ENCODE data around the gene DSCAML1. TPM values are rescaled to one million over a fixed set of nuclear protein-coding genes. Genes with fewer than 3 reads are reported as not detected.

DSCAML1 gene
- total RNA-seq, 2 experiments from 2014 or later, result 0.42 to 1.4 TPM

- CTCF ChIA-PET, result no interaction called here
- Mint-ChIP-seq H3K27ac (no peak overlapping the region), H3K27me3 (peaks cover 8% of the 10 kb centered on the region), H3K4me3 (no peak overlapping the region), H3K4me1 (no peaks in the 10 kb centered on the region), H3K36me3 (no peaks in the 10 kb centered on the region), H3K9me3 (ENCODE audit: low read depth) (no peaks in the 10 kb centered on the region)
- ATAC-seq (no peak), DNase-seq (no peak)
Measured at GRCh38 chr11:117687776-117688175, 109.2 kb downstream of the DSCAML1 start.

DNA sequence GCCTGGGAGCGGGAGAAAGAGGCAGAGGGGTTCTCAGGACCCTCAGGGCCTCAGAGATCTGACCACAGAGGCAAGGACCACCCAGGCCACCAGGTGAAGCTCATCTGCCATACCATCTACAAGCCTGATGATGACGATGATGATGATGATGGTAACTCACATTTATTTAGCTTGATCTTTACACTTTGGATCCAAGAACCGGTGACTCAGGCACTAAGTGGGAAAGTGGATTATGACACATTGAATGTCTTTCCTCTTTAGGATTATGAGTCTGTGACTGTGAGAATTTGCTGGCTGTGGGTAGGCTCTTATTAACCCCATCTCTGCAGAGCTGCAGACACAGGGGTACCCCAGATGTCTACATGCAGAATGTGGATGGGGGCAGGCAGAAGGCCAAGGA, 110.3 kb downstream of the DSCAML1 start:
- no peak for DNase-seq
- Mint-ChIP-seq H3K27me3 (no peaks in the 10 kb centered on the region), H3K4me1 (no peaks in the 10 kb centered on the region), H3K36me3 (no peaks in the 10 kb centered on the region), H3K4me3 (no peak overlapping the region), H3K9me3 (ENCODE audit: low read depth) (no peaks in the 10 kb centered on the region), H3K27ac (no peak overlapping the region)
- CTCF ChIA-PET, result no interaction called here
- no peak for ATAC-seq

DNA sequence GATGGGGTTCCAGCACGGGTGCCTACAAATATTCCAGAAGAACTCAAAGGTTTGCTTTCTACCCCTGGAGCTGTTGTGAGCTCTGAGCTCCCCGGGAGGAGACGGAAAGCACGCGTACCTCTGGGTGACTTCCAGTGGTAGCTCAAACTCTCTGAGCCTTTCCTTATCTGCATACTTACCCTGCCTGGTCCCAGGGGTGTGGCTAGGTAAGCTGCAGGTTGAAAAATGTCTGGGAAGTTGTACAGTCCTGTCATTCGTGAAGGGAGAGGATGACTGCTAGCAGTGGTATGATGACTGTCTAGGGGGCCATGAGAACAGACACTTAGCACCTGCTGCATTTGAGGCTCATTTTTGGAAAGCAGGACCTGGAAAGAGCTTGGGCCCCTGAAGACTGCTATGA, 111.5 kb downstream of the DSCAML1 start:
- no peak for DNase-seq
- Mint-ChIP-seq H3K36me3 (no peaks in the 10 kb centered on the region), H3K4me1 (no peaks in the 10 kb centered on the region), H3K27ac (no peak overlapping the region), H3K9me3 (ENCODE audit: low read depth) (no peaks in the 10 kb centered on the region), H3K27me3 (no peaks in the 10 kb centered on the region), H3K4me3 (no peak overlapping the region)
- no peak for ATAC-seq
- CTCF ChIA-PET, result no interaction called here

GRCh38 chr11:117684731-117685130, 112.3 kb downstream of the DSCAML1 start:
- H3K27ac Mint-ChIP-seq, result no peak overlapping the region
- no peaks in the 10 kb centered on the region for H3K36me3 Mint-ChIP-seq
- H3K9me3 Mint-ChIP-seq (ENCODE audit: low read depth), result no peaks in the 10 kb centered on the region
- H3K4me3 Mint-ChIP-seq, result no peak overlapping the region
- H3K4me1 Mint-ChIP-seq, result no peaks in the 10 kb centered on the region
- ATAC-seq (no peak), DNase-seq (no peak)
- no peaks in the 10 kb centered on the region for H3K27me3 Mint-ChIP-seq
- CTCF ChIA-PET, result no interaction called here

GRCh38 chr11:117684111-117684510, 112.9 kb downstream of the DSCAML1 start:
- H3K9me3 Mint-ChIP-seq (ENCODE audit: low read depth), result no peaks in the 10 kb centered on the region
- CTCF ChIA-PET, result no interaction called here
- ATAC-seq (no peak), DNase-seq (no peak)
- no peaks in the 10 kb centered on the region for H3K36me3 Mint-ChIP-seq
- no peak overlapping the region for H3K27ac Mint-ChIP-seq
- H3K4me1 Mint-ChIP-seq, result no peaks in the 10 kb centered on the region
- H3K27me3 Mint-ChIP-seq, result no peaks in the 10 kb centered on the region
- H3K4me3 Mint-ChIP-seq, result no peak overlapping the region

DNA sequence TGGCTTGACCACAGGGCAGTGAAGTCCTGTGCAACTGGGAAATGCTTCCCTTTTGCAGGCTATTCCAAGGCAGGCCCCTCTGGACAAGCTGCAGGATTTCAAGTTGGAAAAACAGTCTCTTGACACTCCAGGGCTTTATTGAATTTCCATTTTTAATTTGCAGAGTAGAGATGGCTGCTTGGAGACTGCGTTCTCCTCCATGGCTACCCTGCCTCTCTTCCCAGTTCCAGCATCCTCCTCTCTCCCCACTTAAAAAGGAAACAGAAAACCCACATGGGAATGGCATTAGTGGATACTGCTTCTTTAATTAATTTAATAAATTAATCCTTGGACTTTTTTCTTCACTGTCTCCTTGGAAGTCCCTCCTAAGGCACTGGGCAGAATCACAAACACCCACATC, 115.6 kb downstream of the DSCAML1 start:
- Mint-ChIP-seq H3K36me3 (no peaks in the 10 kb centered on the region), H3K9me3 (ENCODE audit: low read depth) (no peaks in the 10 kb centered on the region), H3K27me3 (no peaks in the 10 kb centered on the region), H3K4me1 (no peaks in the 10 kb centered on the region), H3K4me3 (no peak overlapping the region), H3K27ac (no peak overlapping the region)
- ATAC-seq (no peak), DNase-seq (no peak)
- CTCF ChIA-PET, result no interaction called here

DNA sequence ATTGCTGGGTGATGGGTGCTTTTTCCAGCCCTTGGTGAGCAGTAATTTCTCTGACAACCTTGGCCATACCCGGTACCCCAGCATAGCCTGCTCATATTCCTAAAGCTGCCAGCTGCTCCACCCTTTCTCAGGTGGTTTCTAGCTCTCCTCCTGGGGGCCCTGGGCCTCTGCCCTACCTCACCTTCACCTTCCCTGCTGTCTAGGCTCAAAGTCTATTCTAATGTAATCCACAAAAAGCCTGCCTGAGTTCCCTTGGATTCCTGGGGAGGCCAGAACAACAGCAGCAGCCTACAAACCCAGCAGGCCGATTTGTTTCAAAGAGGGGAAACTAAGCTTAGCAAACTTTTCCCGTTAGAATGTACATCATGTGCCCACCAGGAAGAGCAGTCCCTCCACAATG, 117.6 kb downstream of the DSCAML1 start:
- no peak overlapping the region for H3K4me3 Mint-ChIP-seq
- H3K9me3 Mint-ChIP-seq (ENCODE audit: low read depth), result no peaks in the 10 kb centered on the region
- DNase-seq, result no peak
- ATAC-seq, result no peak
- peaks cover 3% of the 10 kb centered on the region for H3K4me1 Mint-ChIP-seq
- H3K36me3 Mint-ChIP-seq, result no peaks in the 10 kb centered on the region
- H3K27ac Mint-ChIP-seq, result no peak overlapping the region
- no peaks in the 10 kb centered on the region for H3K27me3 Mint-ChIP-seq
- CTCF ChIA-PET, result no interaction called here

DNA sequence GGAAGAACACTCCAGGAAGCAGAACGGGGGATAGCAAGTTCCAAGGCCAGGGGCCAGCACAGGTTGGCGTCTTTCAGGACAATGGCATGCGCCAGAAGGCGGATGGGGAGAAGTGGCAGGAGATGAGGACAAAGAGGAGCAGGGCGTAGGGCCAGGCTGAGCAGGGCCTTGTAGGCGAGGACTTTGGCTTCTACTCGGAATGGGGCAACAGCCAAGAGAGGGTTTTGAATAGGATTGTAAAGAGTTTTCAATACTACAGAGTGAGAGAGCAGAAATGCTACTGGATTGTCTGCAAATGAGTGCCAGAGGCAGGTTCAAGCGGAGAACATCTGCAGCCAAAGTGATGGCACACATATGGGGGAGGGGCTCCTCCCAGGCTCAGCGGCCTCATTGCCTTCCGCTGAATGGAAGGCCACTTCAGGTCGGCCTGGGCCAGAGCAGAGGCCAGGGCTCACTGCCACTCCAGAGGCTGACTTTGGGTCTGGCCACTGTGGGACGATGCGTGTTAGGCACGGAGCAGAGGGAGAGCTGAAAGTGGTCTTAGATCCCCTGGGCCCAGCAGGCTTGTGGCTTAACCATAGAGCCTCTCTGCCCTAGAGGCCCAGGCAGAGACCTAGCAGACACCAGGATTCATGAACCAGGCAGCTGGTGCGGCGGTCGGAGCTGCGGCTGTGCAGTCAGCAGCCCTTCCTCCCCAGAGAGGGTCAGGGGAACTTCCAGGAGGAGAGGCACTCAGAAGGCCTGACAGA, 118.2 kb downstream of the DSCAML1 start:
- H3K36me3 Mint-ChIP-seq, result no peaks in the 10 kb centered on the region
- no peak overlapping the region for H3K27ac Mint-ChIP-seq
- no peaks in the 10 kb centered on the region for H3K9me3 Mint-ChIP-seq (ENCODE audit: low read depth)
- H3K4me3 Mint-ChIP-seq, result no peak overlapping the region
- CTCF ChIA-PET, result no interaction called here
- peaks cover 3% of the 10 kb centered on the region for H3K4me1 Mint-ChIP-seq
- no peak for DNase-seq
- H3K27me3 Mint-ChIP-seq, result no peaks in the 10 kb centered on the region
- no peak for ATAC-seq

- Mint-ChIP-seq H3K36me3 (no peaks in the 10 kb centered on the region), H3K4me1 (peaks cover 3% of the 10 kb centered on the region)
- CTCF ChIA-PET, result no interaction called here
Measured at GRCh38 chr11:117677729-117678310, 119.2 kb downstream of the DSCAML1 start.

GRCh38 chr11:117676501-117676900, 120.5 kb downstream of the DSCAML1 start:
- CTCF ChIA-PET, result no interaction called here
- Mint-ChIP-seq H3K4me1 (peaks cover 3% of the 10 kb centered on the region), H3K36me3 (no peaks in the 10 kb centered on the region), H3K4me3 (no peak overlapping the region), H3K27me3 (no peaks in the 10 kb centered on the region), H3K9me3 (ENCODE audit: low read depth) (no peaks in the 10 kb centered on the region), H3K27ac (no peak overlapping the region)
- no peak for DNase-seq
- no peak for ATAC-seq

More at GRCh38 chr11:117677729-117678310, 119.2 kb downstream of the DSCAML1 start:
- ATAC-seq (no peak), DNase-seq (no peak)
- Mint-ChIP-seq H3K9me3 (ENCODE audit: low read depth) (no peaks in the 10 kb centered on the region), H3K27ac (no peak overlapping the region), H3K4me3 (no peak overlapping the region), H3K27me3 (no peaks in the 10 kb centered on the region)

DNA sequence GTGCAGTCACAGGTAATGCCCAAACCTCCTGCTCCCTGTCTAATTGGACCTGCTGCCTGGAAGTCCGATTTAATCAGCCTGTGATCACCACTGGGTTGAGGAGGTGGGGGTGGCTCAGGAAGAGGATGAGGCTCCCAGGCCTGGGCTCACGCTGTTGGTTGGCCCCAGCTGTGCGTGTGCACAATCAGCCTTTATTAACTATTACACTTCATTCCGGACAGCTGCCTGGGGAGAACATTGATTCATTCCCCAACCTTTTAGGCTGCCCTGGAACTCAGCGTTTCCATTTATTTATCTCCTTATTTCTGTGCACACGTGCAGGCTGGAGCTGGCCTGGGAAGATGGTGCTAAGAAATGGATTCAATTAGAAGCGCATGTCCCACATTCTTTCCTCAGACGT, 123.4 kb downstream of the DSCAML1 start:
- H3K27me3 Mint-ChIP-seq, result no peaks in the 10 kb centered on the region
- no peak overlapping the region for H3K4me3 Mint-ChIP-seq
- no peak overlapping the region for H3K27ac Mint-ChIP-seq
- ATAC-seq (no peak), DNase-seq (no peak)
- H3K4me1 Mint-ChIP-seq, result peaks cover 3% of the 10 kb centered on the region
- CTCF ChIA-PET, result no interaction called here
- H3K9me3 Mint-ChIP-seq (ENCODE audit: low read depth), result no peaks in the 10 kb centered on the region
- no peaks in the 10 kb centered on the region for H3K36me3 Mint-ChIP-seq

DNA sequence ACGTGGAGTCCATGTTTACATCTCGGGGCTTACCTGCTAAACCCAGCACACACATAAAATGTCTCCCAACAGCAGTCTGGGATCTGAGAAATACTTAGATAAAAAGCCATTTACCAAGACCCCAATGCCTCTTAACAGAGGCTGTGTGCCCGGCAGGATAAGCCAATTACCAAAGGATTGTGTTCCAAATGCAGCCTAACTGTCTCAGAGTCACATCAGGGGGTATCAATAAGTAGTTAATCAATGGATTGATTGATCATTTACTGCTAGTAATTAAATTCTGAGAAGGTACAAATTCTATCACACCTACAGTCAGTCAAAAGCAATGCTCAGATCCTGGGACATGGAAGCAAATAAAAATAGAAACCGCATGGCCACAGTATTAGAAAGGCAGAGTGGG, 125.6 kb downstream of the DSCAML1 start:
- ATAC-seq (no peak), DNase-seq (no peak)
- H3K9me3 Mint-ChIP-seq (ENCODE audit: low read depth), result no peaks in the 10 kb centered on the region
- no peak overlapping the region for H3K4me3 Mint-ChIP-seq
- H3K36me3 Mint-ChIP-seq, result no peaks in the 10 kb centered on the region
- CTCF ChIA-PET, result no interaction called here
- H3K4me1 Mint-ChIP-seq, result peaks cover 3% of the 10 kb centered on the region
- H3K27me3 Mint-ChIP-seq, result no peaks in the 10 kb centered on the region
- H3K27ac Mint-ChIP-seq, result no peak overlapping the region

DNA sequence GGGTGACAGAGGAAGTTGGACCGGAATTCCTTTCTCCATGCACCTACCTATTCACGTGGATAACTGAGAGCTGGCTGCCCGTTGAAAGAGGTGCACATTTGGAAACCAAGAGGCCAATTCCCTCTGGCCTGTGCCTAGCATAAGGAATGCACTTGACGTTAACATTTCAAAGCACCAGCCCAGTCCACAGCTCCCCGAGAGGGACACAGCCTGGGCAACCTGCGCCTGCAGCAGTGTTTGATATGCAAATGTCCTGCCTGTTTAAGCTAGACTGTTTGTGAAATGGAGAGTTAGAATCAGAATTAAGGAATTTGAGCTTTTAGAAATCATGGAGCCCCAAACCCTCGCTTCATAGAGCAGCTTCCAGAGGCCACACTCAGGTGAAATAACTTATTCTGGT, 126.1 kb downstream of the DSCAML1 start:
- H3K9me3 Mint-ChIP-seq (ENCODE audit: low read depth), result no peaks in the 10 kb centered on the region
- no peak overlapping the region for H3K4me3 Mint-ChIP-seq
- no peaks in the 10 kb centered on the region for H3K27me3 Mint-ChIP-seq
- CTCF ChIA-PET, result no interaction called here
- no peak overlapping the region for H3K27ac Mint-ChIP-seq
- no peaks in the 10 kb centered on the region for H3K36me3 Mint-ChIP-seq
- H3K4me1 Mint-ChIP-seq, result peaks cover 1% of the 10 kb centered on the region
- no peak for DNase-seq
- no peak for ATAC-seq

GRCh38 chr11:117670443-117670842, 126.6 kb downstream of the DSCAML1 start:
- no peaks in the 10 kb centered on the region for H3K27me3 Mint-ChIP-seq
- H3K9me3 Mint-ChIP-seq (ENCODE audit: low read depth), result no peaks in the 10 kb centered on the region
- ATAC-seq (no peak), DNase-seq (no peak)
- H3K27ac Mint-ChIP-seq, result no peak overlapping the region
- CTCF ChIA-PET, result no interaction called here
- H3K4me1 Mint-ChIP-seq, result no peaks in the 10 kb centered on the region
- H3K36me3 Mint-ChIP-seq, result no peaks in the 10 kb centered on the region
- no peak overlapping the region for H3K4me3 Mint-ChIP-seq
